ENCODE data around the gene NMD3. TPM values are rescaled to one million over a fixed set of nuclear protein-coding genes. Genes with fewer than 3 reads are reported as not detected.

NMD3 gene
- total RNA-seq, 1 experiment from 2014 or later = 56.3 TPM

DNA sequence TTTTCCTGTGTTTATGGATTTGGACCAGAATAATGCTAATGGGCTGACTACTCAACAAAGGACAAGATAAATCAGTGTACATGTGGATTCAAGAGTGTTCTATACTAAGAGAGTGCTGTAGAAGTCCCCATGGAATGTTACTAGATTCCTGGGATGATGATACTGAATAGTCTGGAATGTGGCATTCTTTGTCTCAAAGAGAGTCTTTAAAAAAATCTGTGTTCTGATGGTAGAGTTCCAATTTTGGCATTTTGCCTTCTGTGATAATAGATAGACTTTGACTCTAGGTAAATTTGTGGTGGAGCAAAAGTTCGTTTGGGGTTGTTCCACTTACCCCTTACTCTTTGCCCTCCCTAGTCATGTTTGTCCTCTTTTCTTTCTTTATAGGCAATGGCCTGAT, 43.7 kb downstream of the NMD3 start (continued):
- TF ChIP-seq ARID4B (CRISPR knock-in tag; IDR thresholded peaks at IDR 0.05; ENCODE audit: borderline replicate concordance) (no peak), ZNF317 (CRISPR knock-in tag; IDR thresholded peaks at IDR 0.05; ENCODE audit: borderline replicate concordance, low read depth) (no peak), JAZF1 (CRISPR knock-in tag; IDR thresholded peaks at IDR 0.05) (no peak), GABPB1 (CRISPR knock-in tag; IDR thresholded peaks at IDR 0.05) (no peak), SP1 (CRISPR knock-in tag; conservative IDR thresholded peaks at IDR 0.05) (no peak), ZNF232 (CRISPR knock-in tag; IDR thresholded peaks at IDR 0.05) (no peak), ZNF532 (CRISPR knock-in tag; IDR thresholded peaks at IDR 0.05; ENCODE audit: borderline replicate concordance) (no peak), ZBTB21 (CRISPR knock-in tag; IDR thresholded peaks at IDR 0.05; ENCODE audit: borderline replicate concordance) (no peak)
- TF ChIP-seq, protein P1, sequence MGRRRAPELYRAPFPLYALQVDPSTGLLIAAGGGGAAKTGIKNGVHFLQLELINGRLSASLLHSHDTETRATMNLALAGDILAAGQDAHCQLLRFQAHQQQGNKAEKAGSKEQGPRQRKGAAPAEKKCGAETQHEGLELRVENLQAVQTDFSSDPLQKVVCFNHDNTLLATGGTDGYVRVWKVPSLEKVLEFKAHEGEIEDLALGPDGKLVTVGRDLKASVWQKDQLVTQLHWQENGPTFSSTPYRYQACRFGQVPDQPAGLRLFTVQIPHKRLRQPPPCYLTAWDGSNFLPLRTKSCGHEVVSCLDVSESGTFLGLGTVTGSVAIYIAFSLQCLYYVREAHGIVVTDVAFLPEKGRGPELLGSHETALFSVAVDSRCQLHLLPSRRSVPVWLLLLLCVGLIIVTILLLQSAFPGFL (CRISPR knock-in tag; IDR thresholded peaks at IDR 0.05; ENCODE audit: borderline replicate concordance) = no peak

GRCh38 chr3:161265916-161266571, 44.9 kb downstream of the NMD3 start:
- Mint-ChIP-seq H3K36me3 (peaks cover 40% of the 10 kb centered on the region), H3K9me3 (peaks cover 33% of the 10 kb centered on the region), H3K27me3 (ENCODE audit: low read depth) (no peaks in the 10 kb centered on the region), H3K27ac (no peak overlapping the region), H3K4me1 (peaks cover 9% of the 10 kb centered on the region), H3K4me3 (no peak overlapping the region)
- ChIA-PET CTCF (no interaction called here), POLR2A (no interaction called here)
- ATAC-seq (no peak), DNase-seq (ENCODE audit: low spot score) (no peak)
- TF ChIP-seq PRRX2 (CRISPR knock-in tag; IDR thresholded peaks at IDR 0.05) (no peak), SMAD3 (CRISPR knock-in tag; IDR thresholded peaks at IDR 0.05; ENCODE audit: borderline replicate concordance) (no peak), ZNF671 (CRISPR knock-in tag; IDR thresholded peaks at IDR 0.05) (no peak), SP1 (CRISPR knock-in tag; conservative IDR thresholded peaks at IDR 0.05) (no peak), ZNF317 (CRISPR knock-in tag; IDR thresholded peaks at IDR 0.05; ENCODE audit: borderline replicate concordance, low read depth) (no peak), CTCF (IDR thresholded peaks at IDR 0.05) (no peak), JAZF1 (CRISPR knock-in tag; IDR thresholded peaks at IDR 0.05) (no peak), ZNF425 (CRISPR knock-in tag; conservative IDR thresholded peaks at IDR 0.05) (no peak), JUN (CRISPR knock-in tag; IDR thresholded peaks at IDR 0.05) (no peak)
- TF ChIP-seq, protein P2, sequence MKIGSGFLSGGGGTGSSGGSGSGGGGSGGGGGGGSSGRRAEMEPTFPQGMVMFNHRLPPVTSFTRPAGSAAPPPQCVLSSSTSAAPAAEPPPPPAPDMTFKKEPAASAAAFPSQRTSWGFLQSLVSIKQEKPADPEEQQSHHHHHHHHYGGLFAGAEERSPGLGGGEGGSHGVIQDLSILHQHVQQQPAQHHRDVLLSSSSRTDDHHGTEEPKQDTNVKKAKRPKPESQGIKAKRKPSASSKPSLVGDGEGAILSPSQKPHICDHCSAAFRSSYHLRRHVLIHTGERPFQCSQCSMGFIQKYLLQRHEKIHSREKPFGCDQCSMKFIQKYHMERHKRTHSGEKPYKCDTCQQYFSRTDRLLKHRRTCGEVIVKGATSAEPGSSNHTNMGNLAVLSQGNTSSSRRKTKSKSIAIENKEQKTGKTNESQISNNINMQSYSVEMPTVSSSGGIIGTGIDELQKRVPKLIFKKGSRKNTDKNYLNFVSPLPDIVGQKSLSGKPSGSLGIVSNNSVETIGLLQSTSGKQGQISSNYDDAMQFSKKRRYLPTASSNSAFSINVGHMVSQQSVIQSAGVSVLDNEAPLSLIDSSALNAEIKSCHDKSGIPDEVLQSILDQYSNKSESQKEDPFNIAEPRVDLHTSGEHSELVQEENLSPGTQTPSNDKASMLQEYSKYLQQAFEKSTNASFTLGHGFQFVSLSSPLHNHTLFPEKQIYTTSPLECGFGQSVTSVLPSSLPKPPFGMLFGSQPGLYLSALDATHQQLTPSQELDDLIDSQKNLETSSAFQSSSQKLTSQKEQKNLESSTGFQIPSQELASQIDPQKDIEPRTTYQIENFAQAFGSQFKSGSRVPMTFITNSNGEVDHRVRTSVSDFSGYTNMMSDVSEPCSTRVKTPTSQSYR (CRISPR knock-in tag; IDR thresholded peaks at IDR 0.05) = no peak
